Lower leg skin (tissue), 4 donors: ENCODE results near the gene LILRB2. TPM values are rescaled to one million over a fixed set of nuclear protein-coding genes. Genes with fewer than 3 reads are reported as not detected.

Experiments used
- DNase-seq, 2 donors: peaks; one replicate each; pipeline ENCODE4 v3.0.0-alpha.2; 2019; ENCODE audit warnings: low spot score in 2 of 2
- H3K4me3 ChIP-seq: fragments of 200-600 bp; sonication (generic); 2 replicates; pipeline ENCODE4 v1.5.1; 2017; ENCODE audit warnings: mild to moderate bottlenecking, low read depth; ENCODE audit not compliant: poor library complexity, severe bottlenecking
- POLR2A ChIP-seq, 2 donors: fragments of 450-650 bp; IDR thresholded peaks; one replicate each; pipeline ENCODE4 v1.6.1; 2016 to 2017; ENCODE audit warnings: antibody characterized with exemption in 2 of 2, mild to moderate bottlenecking in 1 of 2, moderate library complexity in 1 of 2
- WGBS, 2 donors: methylation state at CpG; one replicate each; pipeline ENCODE4 v1.1.5; 2018; 5-methylcytosine and 5-hydroxymethylcytosine counted together
- intact Hi-C: fragments of 100-400 bp; cut with DNase I; formaldehyde crosslinking; loops from one replicate; pipeline ENCODE4 v1.15.0; 2023; ENCODE audit warnings: low total_unique reads
- total RNA-seq, 4 donors: library from RNA; depleted of rRNA; stranded (reverse); fragments of >200 nt; gene quantifications; one replicate each; pipeline ENCODE4 v1.1.0, GENCODE V29; 2016
- TF ChIP-seq, protein P1 (sequence below), 3 donors: fragments of 450-650 bp; IDR thresholded peaks; one replicate each; pipeline ENCODE4 v1.5.1; 2016; ENCODE audit warnings: antibody characterized with exemption in 3 of 3, mild to moderate bottlenecking in 3 of 3, moderate library complexity in 2 of 3

LILRB2 gene
- total RNA-seq, 4 donors from 2014 or later, result 0.78 to 1.6 (median 1.1) TPM

DNA sequence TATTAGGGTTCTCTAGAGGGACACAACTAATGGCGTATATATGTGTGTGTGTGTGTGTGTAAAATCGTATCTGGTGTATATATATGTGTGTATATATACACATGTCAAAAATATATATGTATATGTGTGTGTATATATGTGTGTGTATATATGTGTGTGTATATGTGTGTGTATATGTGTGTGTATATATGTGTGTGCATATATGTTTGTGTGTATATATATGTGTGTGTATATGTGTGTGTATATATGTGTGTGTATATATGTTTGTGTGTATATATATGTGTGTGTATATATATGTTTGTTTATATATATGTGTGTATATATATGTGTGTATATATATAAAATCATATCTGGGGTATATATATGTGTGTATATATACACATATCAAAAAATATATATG is 18.4 kb downstream of the LILRB2 start:
- WGBS, 2 donors, result 82 to 84% methylated on average over 2 of the region's 2 CpGs
- H3K4me3 ChIP-seq, result no peak overlapping the region
- DNase-seq, result no peak
- intact Hi-C loops, result no loop called here
- TF ChIP-seq, protein P1, sequence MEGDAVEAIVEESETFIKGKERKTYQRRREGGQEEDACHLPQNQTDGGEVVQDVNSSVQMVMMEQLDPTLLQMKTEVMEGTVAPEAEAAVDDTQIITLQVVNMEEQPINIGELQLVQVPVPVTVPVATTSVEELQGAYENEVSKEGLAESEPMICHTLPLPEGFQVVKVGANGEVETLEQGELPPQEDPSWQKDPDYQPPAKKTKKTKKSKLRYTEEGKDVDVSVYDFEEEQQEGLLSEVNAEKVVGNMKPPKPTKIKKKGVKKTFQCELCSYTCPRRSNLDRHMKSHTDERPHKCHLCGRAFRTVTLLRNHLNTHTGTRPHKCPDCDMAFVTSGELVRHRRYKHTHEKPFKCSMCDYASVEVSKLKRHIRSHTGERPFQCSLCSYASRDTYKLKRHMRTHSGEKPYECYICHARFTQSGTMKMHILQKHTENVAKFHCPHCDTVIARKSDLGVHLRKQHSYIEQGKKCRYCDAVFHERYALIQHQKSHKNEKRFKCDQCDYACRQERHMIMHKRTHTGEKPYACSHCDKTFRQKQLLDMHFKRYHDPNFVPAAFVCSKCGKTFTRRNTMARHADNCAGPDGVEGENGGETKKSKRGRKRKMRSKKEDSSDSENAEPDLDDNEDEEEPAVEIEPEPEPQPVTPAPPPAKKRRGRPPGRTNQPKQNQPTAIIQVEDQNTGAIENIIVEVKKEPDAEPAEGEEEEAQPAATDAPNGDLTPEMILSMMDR (IDR thresholded peaks at IDR 0.05), result no peak
- no peak for TF ChIP-seq POLR2A (IDR thresholded peaks at IDR 0.05)

DNA sequence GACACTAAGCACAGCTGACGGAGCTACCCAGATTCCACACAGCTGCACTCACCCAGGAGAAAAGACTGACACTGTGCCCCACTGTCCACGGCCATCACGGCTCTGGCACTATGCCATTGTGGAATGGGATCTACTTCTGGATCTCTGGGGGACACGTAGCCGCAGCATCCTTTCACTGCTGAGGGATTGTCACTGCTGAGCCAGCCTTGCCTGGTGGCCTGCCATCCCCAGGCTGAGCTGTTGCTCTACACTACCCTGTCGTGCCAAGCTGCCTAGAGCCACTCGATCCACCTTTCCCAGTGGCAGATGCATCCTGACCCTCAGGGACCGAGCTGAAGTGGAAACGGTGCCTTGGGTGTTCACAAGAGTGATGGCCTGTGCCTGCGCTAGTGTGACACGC is 18.8 kb downstream of the LILRB2 start:
- TF ChIP-seq, protein P1 (IDR thresholded peaks at IDR 0.05), result no peak
- intact Hi-C loops, result no loop called here
- 71 to 78% methylated on average over 11 of the region's 11 CpGs for WGBS, 2 donors
- peak in 1 of 2 donors; percentile 70 for DNase-seq
- H3K4me3 ChIP-seq, result no peak overlapping the region

DNA sequence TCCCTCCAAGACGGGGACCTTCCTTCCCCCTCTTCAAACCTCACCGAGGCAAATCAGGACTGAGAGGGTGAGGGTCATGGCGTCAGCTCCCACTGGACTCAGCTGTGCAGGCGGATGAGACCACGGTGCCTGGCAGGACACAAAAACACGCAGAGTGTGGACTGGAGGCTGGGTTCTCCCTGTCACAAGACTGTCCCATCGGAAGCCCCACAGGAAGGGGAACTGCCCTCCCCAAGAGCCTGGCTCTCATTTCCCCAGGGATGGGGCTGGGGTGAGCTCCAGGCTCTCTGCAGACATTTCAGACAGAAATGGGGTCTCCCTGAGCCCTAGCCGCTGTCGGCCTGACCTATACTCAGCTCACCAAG is 23.8 kb downstream of the LILRB2 start, which contains the start of gene LILRB5:
Gene LILRB5 (minus strand): TSS at position 158 of the 365 bp plus-strand sequence. CDS start 80 bp downstream, at position 78.
- no peak within 1 kb of the TSS for H3K4me3 ChIP-seq
- 66 to 67% methylated on average over 9 of the region's 9 CpGs for WGBS, 2 donors
- no peak for TF ChIP-seq POLR2A (IDR thresholded peaks at IDR 0.05)
- TF ChIP-seq, protein P1 (IDR thresholded peaks at IDR 0.05), result no peak
- intact Hi-C loops, result no loop called here
- DNase-seq, result peak in 1 of 2 donors; percentile 82

DNA sequence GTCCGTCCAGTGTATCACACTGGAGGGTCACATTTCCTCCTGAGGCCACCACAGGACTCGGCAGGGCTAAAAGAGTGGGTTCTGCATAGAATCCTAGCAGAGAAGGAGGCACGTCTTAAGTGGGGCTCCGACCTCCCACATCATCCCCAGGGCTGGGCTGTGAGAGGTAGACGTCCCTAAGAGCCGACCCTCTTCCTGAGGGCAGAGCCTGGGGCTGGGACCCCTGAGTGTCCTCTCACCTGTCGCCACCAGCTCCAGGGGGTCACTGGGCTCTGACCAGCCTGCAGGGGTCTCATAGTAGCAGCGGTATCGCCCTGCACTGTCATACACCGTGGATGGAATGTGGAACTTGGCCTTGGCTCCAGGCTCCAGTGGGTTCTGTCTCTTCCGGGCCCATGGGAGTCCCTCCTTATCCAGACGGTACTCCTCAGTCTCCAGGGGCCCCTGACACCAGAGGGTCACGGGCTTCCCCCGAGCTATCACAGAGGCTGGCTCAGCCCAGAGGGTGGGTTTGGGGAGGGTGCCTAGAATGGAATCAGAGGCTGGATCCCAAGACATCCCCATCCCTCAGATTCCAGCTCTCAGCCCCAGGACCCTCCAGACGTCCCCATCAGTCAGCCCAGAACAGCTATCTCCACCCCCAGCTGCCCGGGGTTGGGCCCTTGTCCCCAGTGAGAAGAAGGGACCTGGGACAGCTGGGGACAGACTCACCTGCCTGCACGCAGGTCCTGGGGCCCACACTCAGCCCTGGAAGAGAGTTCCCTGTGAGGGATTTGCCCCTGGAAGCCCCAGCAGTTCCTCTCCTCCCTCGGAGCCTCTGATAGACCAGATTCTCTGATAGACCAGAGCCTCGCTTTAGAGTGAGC is 24.4 kb downstream of the LILRB2 start:
- intact Hi-C loops, result no loop called here
- DNase-seq, result peak in 1 of 2 donors; percentile 80

DNA sequence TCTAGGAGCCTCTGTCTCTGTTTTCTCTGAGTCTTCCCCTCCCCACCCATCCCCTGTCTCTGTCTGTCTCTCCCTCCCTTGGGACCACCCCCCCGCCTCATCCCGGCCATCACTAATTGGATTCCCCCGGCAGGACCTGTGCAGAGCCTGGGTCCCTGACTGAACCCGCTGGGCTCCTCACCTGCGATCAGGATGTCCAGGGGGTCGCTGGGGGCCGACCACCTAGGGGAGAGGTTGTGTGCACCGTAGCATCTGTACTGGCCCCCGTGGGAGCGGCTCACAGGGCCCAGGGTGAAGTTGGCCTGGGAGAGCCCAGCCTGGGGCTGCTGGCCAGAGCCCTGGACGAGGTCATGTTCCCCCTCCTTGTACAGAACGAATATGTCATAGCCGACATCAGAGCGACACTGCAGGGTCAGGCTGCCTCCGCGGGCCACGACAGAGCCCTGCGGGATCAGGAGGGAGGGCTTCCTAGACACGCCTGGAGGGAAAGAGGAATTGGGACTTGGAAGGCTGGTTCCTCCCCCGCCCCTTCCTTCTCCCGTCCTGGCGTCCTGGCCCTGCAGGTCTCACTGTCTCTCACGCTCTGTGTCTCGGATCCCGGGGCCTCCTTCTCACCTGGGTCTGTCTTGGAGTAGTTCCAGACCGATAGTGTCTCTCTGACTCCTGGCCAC is 25.7 kb downstream of the LILRB2 start:
- peak in 1 of 2 donors; percentile 83 for DNase-seq
- TF ChIP-seq POLR2A (IDR thresholded peaks at IDR 0.05), result no peak
- TF ChIP-seq, protein P1 (IDR thresholded peaks at IDR 0.05), result no peak
- intact Hi-C loops, result no loop called here
- WGBS, 2 donors, result 43 to 52% methylated on average over 12 to 19 of the region's 26 CpGs
- H3K4me3 ChIP-seq, result no peak overlapping the region

More for the DNA sequence above, 24.4 kb downstream of the LILRB2 start:
- WGBS, 2 donors, result 69 to 72% methylated on average over 15 to 16 of the region's 19 CpGs
- no peak overlapping the region for H3K4me3 ChIP-seq
- TF ChIP-seq, protein P1 (IDR thresholded peaks at IDR 0.05), result no peak
- no peak for TF ChIP-seq POLR2A (IDR thresholded peaks at IDR 0.05)
